ENCODE data around the gene FBXO22. TPM values are rescaled to one million over a fixed set of nuclear protein-coding genes. Genes with fewer than 3 reads are reported as not detected.

FBXO22 gene
- total RNA-seq: 36.5 TPM

DNA sequence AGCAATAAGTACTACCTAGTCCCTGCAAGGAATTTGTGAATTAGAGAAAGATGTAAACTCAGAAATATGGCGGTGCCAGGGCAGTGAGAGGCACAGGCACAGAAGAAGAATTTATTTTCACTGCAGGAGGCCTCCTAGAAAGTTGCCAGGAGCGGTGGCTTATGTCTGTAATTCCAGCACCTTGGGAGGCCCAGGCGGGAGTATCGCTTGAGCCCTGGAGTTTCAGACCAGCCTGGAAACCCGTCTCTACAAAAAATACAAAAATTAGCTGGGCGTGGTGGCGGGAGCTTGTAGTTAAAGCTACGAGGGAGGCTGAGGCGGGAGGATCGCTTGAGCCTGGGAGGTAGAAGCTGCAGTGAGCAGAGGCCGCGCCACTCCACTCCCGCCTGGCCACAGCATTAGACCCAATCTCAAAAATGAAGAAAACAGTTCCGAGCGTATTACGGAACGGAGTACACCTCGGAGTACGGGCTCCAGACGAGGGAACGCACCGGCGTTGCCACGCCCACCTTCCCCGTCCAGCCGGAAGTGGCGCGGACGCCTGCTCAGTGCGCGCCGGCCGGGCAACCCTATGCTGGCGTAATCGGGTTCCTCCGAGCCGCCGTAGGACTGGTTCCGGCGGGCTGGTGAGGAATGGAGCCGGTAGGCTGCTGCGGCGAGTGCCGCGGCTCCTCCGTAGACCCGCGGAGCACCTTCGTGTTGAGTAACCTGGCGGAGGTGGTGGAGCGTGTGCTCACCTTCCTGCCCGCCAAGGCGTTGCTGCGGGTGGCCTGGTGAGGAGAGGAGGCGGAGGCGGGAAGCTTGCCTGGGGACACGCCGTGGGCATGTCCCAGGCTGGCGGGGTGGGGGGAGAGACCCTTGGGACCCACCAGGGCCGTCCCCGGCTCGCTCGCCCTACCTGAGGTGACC is at the start of gene FBXO22:
TSS of gene FBXO22 (plus strand) at position 548 of the 909 bp plus-strand sequence. CDS start at position 634, 86 bp downstream.

Other genes starting within 250 kb of the FBXO22 start
- gene CSPG4, start 191.0 kb upstream of the FBXO22 start, total RNA-seq: 25.8 TPM
- gene UBE2Q2, start 60.4 kb upstream of the FBXO22 start, total RNA-seq: 53.4 TPM
- 2.3 TPM for gene NRG4, start 108.5 kb downstream of the FBXO22 start, total RNA-seq
- 1.1 TPM for gene TMEM266, start 156.1 kb downstream of the FBXO22 start, total RNA-seq

All from camera-type eye (tissue), 1 donor.